ENCODE results near the gene COL24A1.

The COL24A1 gene

GRCh38 chr1:86062453-86062852 is 94.1 kb downstream of the COL24A1 start:
- DNase-seq: no peak
- H3K27me3 ChIP-seq (ENCODE audit: insufficient read depth, low read depth, severe bottlenecking): no peaks in the 10 kb centered on the region
- no peak for TF ChIP-seq CTCF (IDR thresholded peaks at IDR 0.05; ENCODE audit: low read depth, low read length)
- H3K9me3 ChIP-seq (ENCODE audit: severe bottlenecking): no peaks in the 10 kb centered on the region
- no peaks in the 10 kb centered on the region for H3K36me3 ChIP-seq
- no peak overlapping the region for H3K27ac ChIP-seq
- H3K4me3 ChIP-seq (ENCODE audit: low read depth, low read length): no peak overlapping the region

GRCh38 chr1:86061551-86061990 is 95.0 kb downstream of the COL24A1 start:
- TF ChIP-seq CTCF (IDR thresholded peaks at IDR 0.05; ENCODE audit: low read depth, low read length): no peak
- Histone ChIP-seq H3K27ac (no peak overlapping the region), H3K9me3 (ENCODE audit: severe bottlenecking) (no peaks in the 10 kb centered on the region), H3K36me3 (no peaks in the 10 kb centered on the region), H3K27me3 (ENCODE audit: insufficient read depth, low read depth, severe bottlenecking) (no peaks in the 10 kb centered on the region), H3K4me3 (ENCODE audit: low read depth, low read length) (no peak overlapping the region)
- DNase-seq: no peak

GRCh38 chr1:86054396-86054795 is 102.2 kb downstream of the COL24A1 start:
- Histone ChIP-seq H3K9me3 (ENCODE audit: severe bottlenecking) (no peaks in the 10 kb centered on the region), H3K27ac (no peak overlapping the region), H3K27me3 (ENCODE audit: insufficient read depth, low read depth, severe bottlenecking) (no peaks in the 10 kb centered on the region), H3K4me3 (ENCODE audit: low read depth, low read length) (no peak overlapping the region), H3K36me3 (no peaks in the 10 kb centered on the region)
- DNase-seq: no peak
- TF ChIP-seq CTCF (IDR thresholded peaks at IDR 0.05; ENCODE audit: low read depth, low read length): no peak

GRCh38 chr1:86052948-86053698 is 103.4 kb downstream of the COL24A1 start:
- Histone ChIP-seq H3K27me3 (ENCODE audit: insufficient read depth, low read depth, severe bottlenecking) (no peaks in the 10 kb centered on the region), H3K36me3 (no peaks in the 10 kb centered on the region), H3K4me3 (ENCODE audit: low read depth, low read length) (no peak overlapping the region), H3K27ac (no peak overlapping the region), H3K9me3 (ENCODE audit: severe bottlenecking) (no peaks in the 10 kb centered on the region)
- no peak for DNase-seq
- TF ChIP-seq CTCF (IDR thresholded peaks at IDR 0.05; ENCODE audit: low read depth, low read length): no peak

- Histone ChIP-seq H3K9me3 (ENCODE audit: severe bottlenecking) (no peaks in the 10 kb centered on the region), H3K36me3 (no peaks in the 10 kb centered on the region), H3K27me3 (ENCODE audit: insufficient read depth, low read depth, severe bottlenecking) (no peaks in the 10 kb centered on the region), H3K4me3 (ENCODE audit: low read depth, low read length) (no peak overlapping the region), H3K27ac (no peak overlapping the region)
- TF ChIP-seq CTCF (IDR thresholded peaks at IDR 0.05; ENCODE audit: low read depth, low read length): no peak
- no peak for DNase-seq
These were observed 121.5 kb downstream of the COL24A1 start for GRCh38 chr1:86035101-86035500.

GRCh38 chr1:86030180-86030579 is 126.4 kb downstream of the COL24A1 start:
- no peak overlapping the region for H3K27ac ChIP-seq
- H3K4me3 ChIP-seq (ENCODE audit: low read depth, low read length): no peak overlapping the region
- TF ChIP-seq CTCF (IDR thresholded peaks at IDR 0.05; ENCODE audit: low read depth, low read length): no peak
- no peaks in the 10 kb centered on the region for H3K36me3 ChIP-seq
- H3K9me3 ChIP-seq (ENCODE audit: severe bottlenecking): no peaks in the 10 kb centered on the region
- DNase-seq: no peak
- no peaks in the 10 kb centered on the region for H3K27me3 ChIP-seq (ENCODE audit: insufficient read depth, low read depth, severe bottlenecking)

Data from WERI-Rb-1 (cell line).